A673 (cell line): ENCODE results near the gene TBR1. TPM values are rescaled to one million over a fixed set of nuclear protein-coding genes. Genes with fewer than 3 reads are reported as not detected.

Source experiments
- BruUV-seq: library from RNA; stranded (reverse); fragments of 400-500 nt; replicated peaks from 2 replicates; lab custom pipeline; 2021; lab: Mats Ljungman, UMichigan
- CTCF ChIA-PET: fragments of 300-600 bp; sonication (Branson Sonifier 250); formaldehyde crosslinking; loops from one replicate; lab custom pipeline; 2022; ENCODE audit warnings: antibody characterized with exemption; lab: Charles Lee
- POLR2A ChIA-PET: fragments of 300-600 bp; sonication (Branson Sonifier 250); formaldehyde crosslinking; loops from one replicate; lab custom pipeline; 2022; ENCODE audit warnings: antibody characterized with exemption; ENCODE audit not compliant: low non-redundant PET; lab: Charles Lee
- DNase-seq: peaks from one replicate; pipeline ENCODE4 v3.0.0-alpha.2; 2015; ENCODE audit warnings: low spot score
- H3K27ac ChIP-seq: fragments of 200-600 bp; sonication (generic); 2 replicates; pipeline ENCODE4 v1.5.1; 2016; ENCODE audit warnings: mixed run types, low read depth, mild to moderate bottlenecking, mixed read lengths, antibody characterized with exemption, low read length; ENCODE audit not compliant: poor library complexity, severe bottlenecking
- H3K27me3 ChIP-seq: fragments of 200-600 bp; sonication (generic); replicated peaks from 2 replicates; pipeline ENCODE4 v1.6.1; 2017; ENCODE audit warnings: mixed run types, low read depth, mild to moderate bottlenecking, mixed read lengths, antibody characterized with exemption, low read length; ENCODE audit not compliant: insufficient read depth, poor library complexity
- H3K36me3 ChIP-seq: fragments of 200-600 bp; sonication (generic); 2 replicates; pipeline ENCODE4 v1.6.1; 2016; ENCODE audit warnings: mixed run types, mild to moderate bottlenecking, mixed read lengths, antibody characterized with exemption, low read length; ENCODE audit not compliant: insufficient read depth, poor library complexity, severe bottlenecking
- H3K4me1 ChIP-seq: fragments of 200-600 bp; sonication (generic); 2 replicates; pipeline ENCODE4 v1.6.1; 2017; ENCODE audit warnings: mixed run types, mild to moderate bottlenecking, mixed read lengths, antibody characterized with exemption, low read length; ENCODE audit not compliant: insufficient read depth, poor library complexity, severe bottlenecking
- H3K4me3 ChIP-seq: fragments of 200-600 bp; sonication (generic); 2 replicates; pipeline ENCODE4 v1.5.1; 2016; ENCODE audit warnings: low read depth, mixed run types, mild to moderate bottlenecking, mixed read lengths, low read length; ENCODE audit not compliant: poor library complexity, severe bottlenecking
- H3K9me3 ChIP-seq: fragments of 200-600 bp; sonication (generic); 2 replicates; pipeline ENCODE4 v1.6.1; 2016; ENCODE audit warnings: mixed run types, low read depth, mild to moderate bottlenecking, mixed read lengths, antibody characterized with exemption, low read length; ENCODE audit not compliant: poor library complexity, severe bottlenecking
- EZH2 ChIP-seq: fragments of 200-600 bp; sonication (generic); IDR thresholded peaks from 2 replicates; pipeline ENCODE4 v1.6.1; 2017; ENCODE audit warnings: borderline replicate concordance, low read depth, mild to moderate bottlenecking, mixed read lengths, antibody characterized with exemption, low read length; ENCODE audit not compliant: poor library complexity, severe bottlenecking
- intact Hi-C: fragments of 100-400 bp; cut with micrococcal nuclease; formaldehyde crosslinking; loops from one replicate; pipeline ENCODE4 v1.10.0; 2022; ENCODE audit not compliant: unreplicated experiment
- total RNA-seq: library from RNA; stranded (reverse); gene quantifications from 2 replicates; pipeline ENCODE4 v1.2.3, GENCODE V29; 2021
- TF ChIP-seq, protein P1 (sequence below): fragments of 300-800, 200-600 bp; sonication (generic); conservative IDR thresholded peaks from 2 replicates; pipeline ENCODE4 v1.5.1; 2017; ENCODE audit warnings: low read depth, mild to moderate bottlenecking, antibody characterized with exemption, low read length, moderate library complexity, mixed read lengths

Gene TBR1
- total RNA-seq, 1 experiment from 2014 or later: 0.17 TPM

DNA sequence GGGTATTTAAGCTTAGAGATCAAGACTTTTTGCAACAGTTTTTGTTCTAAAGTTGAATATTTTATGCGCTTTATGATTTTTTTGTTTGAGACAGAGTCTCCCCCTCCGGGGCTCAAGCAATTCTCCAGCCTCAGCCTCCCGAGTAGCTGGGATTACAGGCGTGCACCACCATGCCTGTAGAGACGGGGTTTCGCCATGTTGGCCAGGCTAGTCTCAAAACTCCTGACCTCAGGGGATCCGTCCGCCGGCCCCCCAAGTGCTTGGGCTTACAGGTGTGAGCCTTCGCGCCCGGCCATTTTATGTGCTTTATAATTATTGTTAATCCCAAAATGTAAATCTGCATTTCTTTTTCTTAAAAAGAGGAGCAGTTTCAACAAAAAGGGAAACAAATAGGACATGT is 29.0 kb downstream of the TBR1 start:
- Histone ChIP-seq H3K4me3 (no peak overlapping the region), H3K27ac (no peak overlapping the region), H3K4me1 (no peaks in the 10 kb centered on the region), H3K9me3 (no peaks in the 10 kb centered on the region), H3K36me3 (no peaks in the 10 kb centered on the region), H3K27me3 (no peaks in the 10 kb centered on the region)
- intact Hi-C loops: no loop called here
- TF ChIP-seq EZH2: no peak
- no TSS peak for BruUV-seq
- no peak for DNase-seq
- POLR2A ChIA-PET: no interaction called here
- CTCF ChIA-PET: no interaction called here

DNA sequence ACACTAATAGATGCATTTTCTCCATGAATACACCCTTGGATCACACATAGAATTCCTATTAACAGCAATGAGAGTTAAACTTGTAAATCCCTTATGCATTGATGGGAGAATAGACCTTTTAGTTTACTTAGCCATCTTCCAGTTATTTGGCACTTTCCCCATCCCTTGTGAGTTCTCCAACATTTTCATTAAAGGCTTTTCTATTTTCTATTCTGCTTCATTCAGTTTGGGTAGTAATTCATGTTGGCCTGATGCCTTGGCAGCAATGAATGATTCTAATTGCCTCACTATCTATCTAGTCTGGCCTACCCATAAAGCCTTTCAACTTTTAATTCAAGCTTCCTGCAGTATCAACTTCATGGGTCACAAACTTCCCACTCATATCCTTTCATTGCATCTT is 32.3 kb downstream of the TBR1 start:
- Histone ChIP-seq H3K27me3 (no peaks in the 10 kb centered on the region), H3K4me3 (no peak overlapping the region), H3K9me3 (no peaks in the 10 kb centered on the region), H3K4me1 (no peaks in the 10 kb centered on the region), H3K36me3 (no peaks in the 10 kb centered on the region), H3K27ac (no peak overlapping the region)
- intact Hi-C loops: no loop called here
- no TSS peak for BruUV-seq
- ChIA-PET POLR2A (no interaction called here), CTCF (no interaction called here)
- peak; percentile 18 for DNase-seq
- TF ChIP-seq, protein P1, sequence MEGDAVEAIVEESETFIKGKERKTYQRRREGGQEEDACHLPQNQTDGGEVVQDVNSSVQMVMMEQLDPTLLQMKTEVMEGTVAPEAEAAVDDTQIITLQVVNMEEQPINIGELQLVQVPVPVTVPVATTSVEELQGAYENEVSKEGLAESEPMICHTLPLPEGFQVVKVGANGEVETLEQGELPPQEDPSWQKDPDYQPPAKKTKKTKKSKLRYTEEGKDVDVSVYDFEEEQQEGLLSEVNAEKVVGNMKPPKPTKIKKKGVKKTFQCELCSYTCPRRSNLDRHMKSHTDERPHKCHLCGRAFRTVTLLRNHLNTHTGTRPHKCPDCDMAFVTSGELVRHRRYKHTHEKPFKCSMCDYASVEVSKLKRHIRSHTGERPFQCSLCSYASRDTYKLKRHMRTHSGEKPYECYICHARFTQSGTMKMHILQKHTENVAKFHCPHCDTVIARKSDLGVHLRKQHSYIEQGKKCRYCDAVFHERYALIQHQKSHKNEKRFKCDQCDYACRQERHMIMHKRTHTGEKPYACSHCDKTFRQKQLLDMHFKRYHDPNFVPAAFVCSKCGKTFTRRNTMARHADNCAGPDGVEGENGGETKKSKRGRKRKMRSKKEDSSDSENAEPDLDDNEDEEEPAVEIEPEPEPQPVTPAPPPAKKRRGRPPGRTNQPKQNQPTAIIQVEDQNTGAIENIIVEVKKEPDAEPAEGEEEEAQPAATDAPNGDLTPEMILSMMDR: no peak
- no peak for TF ChIP-seq EZH2

DNA sequence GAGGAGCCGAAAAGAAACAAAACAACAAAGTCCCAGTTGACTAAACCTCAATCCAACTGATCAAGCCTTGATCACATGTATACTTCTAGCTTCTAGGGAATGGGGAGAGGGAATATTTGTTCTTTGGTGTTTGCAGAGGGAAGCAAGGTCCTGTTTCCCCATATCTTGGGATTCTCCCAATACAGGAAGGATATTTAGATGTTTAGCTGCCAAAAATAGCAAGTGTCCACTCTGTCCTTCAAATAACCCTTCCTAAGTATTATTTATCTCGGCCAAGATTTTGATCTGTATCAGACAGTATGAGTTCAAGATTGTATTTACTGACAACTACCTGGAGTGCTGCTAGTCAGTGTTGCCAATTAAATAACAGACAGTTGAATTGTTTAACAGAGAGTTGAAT is 55.5 kb downstream of the TBR1 start:
- Histone ChIP-seq H3K36me3 (no peaks in the 10 kb centered on the region), H3K4me1 (no peaks in the 10 kb centered on the region), H3K27ac (no peak overlapping the region), H3K4me3 (no peak overlapping the region), H3K9me3 (no peaks in the 10 kb centered on the region), H3K27me3 (no peaks in the 10 kb centered on the region)
- no peak for TF ChIP-seq EZH2
- TF ChIP-seq, protein P1: no peak
- POLR2A ChIA-PET: no interaction called here
- no TSS peak for BruUV-seq
- no peak for DNase-seq
- CTCF ChIA-PET: no interaction called here
- intact Hi-C loops: no loop called here

DNA sequence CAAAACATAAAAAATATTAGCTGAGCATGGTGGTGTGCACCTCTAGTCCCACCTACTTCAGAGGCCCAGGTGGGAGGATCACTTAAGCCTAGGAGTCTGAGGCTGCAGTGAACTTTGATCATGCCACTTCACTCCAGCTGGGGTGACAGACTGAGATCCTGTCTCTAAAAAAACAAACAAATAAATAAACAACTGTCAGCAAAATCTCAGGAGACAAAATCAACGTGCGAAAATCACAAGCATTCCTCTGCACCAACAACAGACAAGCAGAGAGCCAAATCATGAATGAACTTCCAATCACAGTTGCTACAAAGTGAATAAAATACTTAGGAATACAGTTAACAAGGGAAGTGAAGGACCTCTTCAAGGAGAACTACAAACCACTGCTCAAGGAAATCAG is 58.8 kb downstream of the TBR1 start:
- ChIA-PET POLR2A (no interaction called here), CTCF (no interaction called here)
- Histone ChIP-seq H3K36me3 (no peaks in the 10 kb centered on the region), H3K4me1 (no peaks in the 10 kb centered on the region), H3K27me3 (no peaks in the 10 kb centered on the region), H3K4me3 (no peak overlapping the region), H3K9me3 (no peaks in the 10 kb centered on the region), H3K27ac (no peak overlapping the region)
- no peak for DNase-seq
- TF ChIP-seq EZH2: no peak
- TF ChIP-seq, protein P1: no peak
- intact Hi-C loops: no loop called here
- BruUV-seq: no TSS peak
